Cerebellar nuclear complex (tissue), 1 donor: ENCODE measurements around the gene PRKAA1.

Experiments
- DNase-seq, 2 experiments: peaks; one replicate each; lab custom pipeline; 2025; lab: John Stamatoyannopoulos, UW

The PRKAA1 gene

GRCh38 chr5:40798012-40798800 lies at the start of gene PRKAA1:
PRKAA1 (minus strand) TSS chr5:40798374; CDS start chr5:40798189, 185 bp downstream.
- DNase-seq, result peak; percentile 39 to 55

- no peak for DNase-seq
Measured at GRCh38 chr5:40847525-40847924, 49.4 kb upstream of the PRKAA1 start.

- no peak for DNase-seq
Measured at GRCh38 chr5:40846371-40846770, 48.2 kb upstream of the PRKAA1 start.

- DNase-seq, result no peak
Measured at GRCh38 chr5:40844565-40844964, 46.4 kb upstream of the PRKAA1 start.

GRCh38 chr5:40842351-40842750 lies 44.2 kb upstream of the PRKAA1 start:
- DNase-seq, result no peak

- no peak for DNase-seq
Measured at GRCh38 chr5:40841068-40841805, 43.1 kb upstream of the PRKAA1 start, which contains the start of gene CARD6. CARD6 (plus strand) TSS chr5:40841367; CDS start chr5:40841383, 16 bp downstream.

GRCh38 chr5:40838086-40838485 lies 39.9 kb upstream of the PRKAA1 start:
- no peak for DNase-seq

- DNase-seq, result peak; percentile 61 to 88
Measured at GRCh38 chr5:40834849-40835787, 36.9 kb upstream of the PRKAA1 start, which contains the start of gene RPL37. RPL37 (minus strand) TSS chr5:40835222; CDS start chr5:40835185, 37 bp downstream.

GRCh38 chr5:40834391-40834848 lies 36.2 kb upstream of the PRKAA1 start:
- DNase-seq, result no peak

GRCh38 chr5:40833712-40834229 lies 35.6 kb upstream of the PRKAA1 start:
- no peak for DNase-seq

GRCh38 chr5:40832345-40832744 lies 34.2 kb upstream of the PRKAA1 start:
- DNase-seq, result no peak

- DNase-seq, result no peak
Measured at GRCh38 chr5:40831346-40832210, 33.4 kb upstream of the PRKAA1 start.

GRCh38 chr5:40829748-40830533 lies 31.8 kb upstream of the PRKAA1 start:
- no peak for DNase-seq

GRCh38 chr5:40828690-40829661 lies 30.8 kb upstream of the PRKAA1 start:
- no peak for DNase-seq

GRCh38 chr5:40828021-40828631 lies 30.0 kb upstream of the PRKAA1 start:
- no peak for DNase-seq

- no peak for DNase-seq
Measured at GRCh38 chr5:40827188-40827977, 29.2 kb upstream of the PRKAA1 start.

- no peak for DNase-seq
Measured at GRCh38 chr5:40826489-40827187, 28.5 kb upstream of the PRKAA1 start.
